NK-92 (cell line): ENCODE measurements around the gene RAB3D.
"Not testable (repeated sequence)": the region's sequence is repeated elsewhere in the genome, so short reads cannot be mapped to it uniquely, and the experiment has no call there.

ENCODE experiments used
- DNase-seq: peaks from one replicate; lab custom pipeline; 2025; ENCODE audit not compliant: unreplicated experiment; lab: John Stamatoyannopoulos, UW

The RAB3D gene

DNA sequence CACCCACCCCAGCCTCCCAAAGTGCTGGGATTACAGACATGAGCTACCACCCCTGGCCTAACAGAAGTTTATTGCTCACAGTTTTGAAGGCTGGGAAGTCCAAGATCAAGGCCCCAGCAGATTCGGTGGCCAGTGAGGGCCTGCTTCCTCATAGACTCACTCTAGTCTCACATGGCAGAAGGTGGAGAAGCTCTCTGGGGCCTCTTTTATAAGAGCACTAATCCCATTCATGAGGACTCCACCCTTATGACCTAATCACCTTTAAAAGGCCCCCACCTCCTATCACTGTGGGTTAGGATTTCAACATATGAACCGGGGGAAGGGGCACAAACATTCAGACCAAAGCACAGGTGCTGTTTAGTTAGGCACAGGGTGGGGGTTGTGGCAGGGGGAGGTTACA lies 28.1 kb upstream of the RAB3D start:
- no peak for DNase-seq

DNA sequence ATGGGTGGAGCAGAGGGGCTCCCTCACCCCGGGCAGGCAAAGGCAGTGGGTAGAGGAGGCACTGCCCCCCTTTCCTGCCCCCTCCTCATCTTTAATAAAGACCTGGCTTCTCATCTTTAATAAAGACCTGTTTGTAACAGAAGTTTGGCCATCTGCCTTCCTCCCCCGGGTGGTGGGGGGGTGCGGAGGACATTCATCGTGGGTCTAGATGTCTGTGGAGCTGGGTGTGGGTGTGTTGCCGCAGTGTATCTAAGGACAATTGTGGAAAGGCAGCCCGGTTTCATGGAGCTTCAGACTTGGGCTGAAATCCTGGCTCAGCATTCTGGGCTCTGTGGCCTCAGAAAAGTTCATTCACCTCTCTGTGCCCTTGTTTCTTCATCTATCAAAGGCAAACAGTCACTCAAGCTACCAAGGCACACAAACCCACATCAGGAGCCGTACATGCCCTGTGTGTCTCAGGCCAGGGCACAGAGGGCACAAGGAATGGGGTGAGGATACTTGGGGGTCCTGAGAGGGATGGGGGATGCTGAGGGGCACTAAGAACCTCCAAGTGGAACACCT lies 26.2 kb upstream of the RAB3D start:
- DNase-seq = no peak

DNA sequence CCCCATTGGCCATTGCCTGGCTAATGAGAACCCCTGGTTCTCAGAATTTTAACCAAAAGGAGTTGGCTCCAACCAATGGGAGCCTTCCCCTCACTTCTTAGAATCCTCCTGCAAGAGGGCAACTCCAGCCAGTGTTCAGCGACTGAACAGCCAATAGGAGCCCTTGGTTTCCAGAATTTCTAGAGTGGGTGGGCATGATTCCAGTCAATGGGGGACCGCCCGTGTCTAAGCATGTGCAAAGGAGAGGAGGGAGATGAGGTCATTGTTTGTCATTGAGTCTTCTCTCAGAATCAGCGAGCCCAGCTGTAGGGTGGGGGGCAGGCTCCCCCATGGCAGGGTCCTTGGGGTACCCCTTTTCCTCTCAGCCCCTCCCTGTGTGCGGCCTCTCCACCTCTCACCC lies 25.5 kb upstream of the RAB3D start:
- DNase-seq = no peak

DNA sequence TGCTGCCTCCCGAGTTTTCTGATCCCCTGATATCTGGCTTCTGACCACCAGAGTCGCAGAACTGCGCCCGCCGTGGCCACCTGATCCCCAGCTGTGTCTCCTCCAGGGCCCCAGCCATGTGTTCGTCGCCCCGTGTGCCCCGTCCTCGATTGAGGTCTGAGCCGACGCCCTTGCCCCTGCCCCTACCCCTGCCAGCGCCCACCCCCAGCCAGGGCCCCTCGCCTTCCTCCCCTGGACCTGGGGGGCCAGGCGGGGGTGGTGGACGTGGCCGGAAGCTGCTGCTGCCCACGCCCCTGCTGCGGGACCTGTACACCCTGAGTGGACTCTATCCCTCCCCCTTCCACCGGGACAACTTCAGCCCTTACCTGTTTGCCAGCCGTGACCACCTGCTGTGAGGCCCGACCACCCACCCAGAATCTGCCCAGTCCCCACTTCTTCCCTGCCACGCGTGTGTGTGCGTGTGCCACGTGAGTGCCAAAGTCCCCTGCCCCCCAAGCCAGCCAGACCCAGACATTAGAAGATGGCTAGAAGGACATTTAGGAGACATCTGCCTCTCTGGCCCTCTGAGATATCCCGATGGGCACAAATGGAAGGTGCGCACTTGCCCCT lies 24.9 kb upstream of the RAB3D start:
- DNase-seq = no peak

DNA sequence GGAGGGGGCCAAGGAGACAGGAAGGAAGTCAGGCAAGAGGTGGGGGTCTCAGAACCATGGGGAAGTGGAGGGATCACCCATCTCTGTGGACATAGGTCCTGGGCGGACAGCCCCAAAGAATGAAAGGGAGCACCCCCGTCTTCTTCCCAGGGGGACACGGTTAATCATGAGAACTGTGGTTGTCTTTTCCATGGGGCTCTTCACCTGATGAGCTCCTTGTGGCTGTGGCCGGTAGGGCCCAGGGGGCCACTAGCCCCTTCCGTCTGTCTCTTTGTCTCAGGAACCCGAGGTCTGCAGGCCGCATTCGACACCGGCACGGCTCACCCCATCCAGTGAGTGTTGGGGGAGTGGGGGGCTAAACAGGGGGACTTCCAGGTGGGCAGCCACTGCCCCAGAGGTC lies 24.4 kb upstream of the RAB3D start:
- no peak for DNase-seq

DNA sequence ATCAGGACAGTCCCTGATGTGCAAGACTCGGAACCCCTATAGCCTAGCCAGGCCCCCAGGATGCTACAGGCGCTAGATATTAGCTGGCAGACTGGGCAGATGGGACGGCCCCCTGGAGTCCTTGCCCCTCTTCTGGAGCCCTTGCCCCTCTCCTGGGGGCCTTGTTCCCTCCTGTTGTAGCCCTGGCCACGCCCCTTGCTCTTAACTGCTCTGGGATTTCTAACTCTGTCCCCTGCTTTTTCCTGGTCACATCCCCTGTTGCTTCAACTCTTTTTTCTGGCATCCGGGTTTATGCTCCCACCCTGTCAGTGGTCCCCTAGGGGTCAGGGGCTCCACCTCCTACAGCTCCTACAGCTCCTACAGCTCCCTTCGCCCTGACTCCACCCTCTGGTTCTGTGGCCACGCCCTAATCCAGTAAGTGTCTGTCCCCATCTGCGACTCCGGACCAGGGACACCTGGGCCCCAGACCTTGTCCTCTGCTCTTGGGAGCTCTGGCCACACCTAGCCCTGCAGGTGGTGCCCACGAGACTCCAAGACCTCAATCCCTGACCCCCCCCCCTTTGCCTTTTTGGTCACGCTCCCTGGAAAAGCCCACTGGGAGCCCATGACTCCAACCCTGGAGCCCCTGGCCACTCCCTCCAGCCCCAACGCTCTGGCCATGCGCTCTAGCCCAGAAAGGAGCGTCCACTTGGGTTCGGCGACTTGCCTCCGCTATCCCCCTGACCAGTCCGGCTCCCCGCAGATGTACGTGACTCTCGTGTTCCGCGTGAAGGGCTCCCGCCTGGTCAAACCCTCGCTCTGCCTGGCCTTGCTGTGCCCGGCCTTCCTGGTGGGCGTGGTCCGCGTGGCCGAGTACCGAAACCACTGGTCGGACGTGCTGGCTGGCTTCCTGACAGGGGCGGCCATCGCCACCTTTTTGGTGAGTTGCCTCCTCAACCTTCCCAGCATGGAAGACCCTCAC lies 22.6 kb upstream of the RAB3D start:
- no peak for DNase-seq

- no peak for DNase-seq
Measured at GRCh38 chr19:11361037-11361770, 21.7 kb upstream of the RAB3D start.

DNA sequence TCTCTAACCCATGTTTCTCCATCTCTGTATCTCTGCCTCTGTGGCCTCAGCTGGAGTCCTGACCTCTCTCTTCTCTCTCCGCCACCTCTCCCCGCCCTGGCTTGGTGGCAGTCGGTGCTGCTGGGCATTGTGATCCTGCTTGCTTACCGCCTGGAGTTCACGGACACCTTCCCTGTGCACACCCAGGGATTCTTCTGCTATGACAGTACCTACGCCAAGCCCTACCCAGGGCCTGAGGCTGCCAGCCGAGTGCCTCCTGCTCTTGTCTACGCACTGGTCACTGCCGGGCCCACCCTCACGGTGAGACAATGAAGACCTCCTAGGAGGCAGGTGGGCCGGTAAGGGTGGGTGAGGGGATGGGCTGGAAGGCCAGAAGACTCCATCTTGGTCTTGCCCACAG lies 20.0 kb upstream of the RAB3D start:
- no peak for DNase-seq

DNA sequence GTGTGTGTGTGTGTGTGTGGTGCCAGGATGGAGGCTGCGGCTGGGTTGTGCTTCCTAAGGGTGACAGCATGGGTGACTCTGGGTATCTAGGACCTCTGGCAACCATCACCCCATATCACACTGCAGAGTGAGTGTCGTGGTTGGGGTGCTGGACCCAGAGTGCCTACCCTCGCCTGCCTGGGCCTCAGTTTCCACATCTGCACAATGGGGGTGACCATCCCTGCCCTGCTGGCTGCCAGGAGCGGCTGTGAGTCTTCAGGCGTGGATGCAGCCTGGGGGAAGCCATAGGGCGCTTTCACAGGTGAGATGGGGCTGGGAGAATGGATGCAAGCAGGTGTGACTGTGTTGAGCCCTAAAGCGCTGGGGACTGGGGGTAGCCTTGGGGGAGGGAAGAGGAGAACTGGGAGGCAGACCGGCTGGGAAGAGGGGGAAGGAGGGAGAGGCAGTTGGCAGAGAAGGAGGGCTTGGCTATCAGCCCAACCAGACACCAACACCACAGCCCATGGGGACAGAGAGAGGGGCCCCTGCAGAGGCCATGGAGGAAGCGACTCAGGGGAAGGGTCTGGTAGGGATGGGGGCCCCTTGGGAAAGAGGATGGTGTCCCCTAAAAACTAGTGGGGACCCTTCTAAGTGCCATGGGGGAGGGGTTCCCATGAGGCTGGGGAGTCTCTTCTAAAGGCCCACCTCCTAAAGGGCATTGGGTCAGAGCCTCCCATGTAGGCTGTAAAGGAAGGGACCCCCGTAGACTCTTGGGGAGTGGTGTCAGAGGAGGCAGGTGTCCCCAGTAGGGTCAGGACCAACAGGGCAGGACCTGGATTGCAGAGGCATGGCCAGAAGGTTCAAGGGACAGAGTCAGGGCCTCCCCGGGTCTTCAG lies 17.5 kb upstream of the RAB3D start:
- no peak for DNase-seq

DNA sequence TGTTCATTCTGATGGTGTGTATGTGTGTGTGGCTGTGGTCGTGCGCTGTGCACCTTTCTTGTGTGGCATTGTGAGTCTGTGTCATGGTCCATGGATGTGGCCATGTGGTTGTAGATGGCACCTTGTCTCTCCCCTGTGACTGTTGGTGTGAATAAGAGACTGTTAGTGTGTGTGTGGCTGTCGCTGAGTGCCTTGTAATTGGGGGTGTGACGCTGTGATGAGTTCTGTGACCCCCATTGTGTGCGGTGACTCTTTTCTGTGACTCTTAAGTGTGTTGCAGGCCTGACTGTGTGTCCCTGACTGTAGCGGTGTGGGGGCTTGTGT lies 16.6 kb upstream of the RAB3D start:
- DNase-seq = no peak

- no peak for DNase-seq
Measured at GRCh38 chr19:11355160-11356073, 16.0 kb upstream of the RAB3D start, which contains the start of gene PLPPR2. TSS of gene PLPPR2 (plus strand) at chr19:11355432. CDS start at chr19:11357674, 2,242 bp downstream.

DNA sequence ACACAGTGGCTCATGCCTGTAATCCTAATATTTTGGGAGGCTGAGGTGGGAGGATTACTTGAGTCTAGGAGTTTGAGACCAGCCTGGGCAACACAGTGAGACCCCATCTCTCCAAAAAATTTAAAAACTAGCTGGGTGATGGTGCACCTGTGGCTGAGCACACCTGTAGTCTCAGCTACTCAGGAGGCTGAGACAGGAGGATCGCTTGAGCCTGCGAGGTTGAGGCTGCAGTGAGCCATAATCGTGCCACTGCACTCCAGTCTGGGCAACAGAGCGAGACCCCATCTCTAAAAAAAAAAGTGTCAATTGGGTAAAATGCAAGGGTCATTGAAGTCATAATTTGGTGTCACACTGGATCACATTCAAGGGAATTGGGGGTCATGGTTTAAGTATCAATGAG lies 14.6 kb upstream of the RAB3D start:
- DNase-seq = not testable (repeated sequence)

DNA sequence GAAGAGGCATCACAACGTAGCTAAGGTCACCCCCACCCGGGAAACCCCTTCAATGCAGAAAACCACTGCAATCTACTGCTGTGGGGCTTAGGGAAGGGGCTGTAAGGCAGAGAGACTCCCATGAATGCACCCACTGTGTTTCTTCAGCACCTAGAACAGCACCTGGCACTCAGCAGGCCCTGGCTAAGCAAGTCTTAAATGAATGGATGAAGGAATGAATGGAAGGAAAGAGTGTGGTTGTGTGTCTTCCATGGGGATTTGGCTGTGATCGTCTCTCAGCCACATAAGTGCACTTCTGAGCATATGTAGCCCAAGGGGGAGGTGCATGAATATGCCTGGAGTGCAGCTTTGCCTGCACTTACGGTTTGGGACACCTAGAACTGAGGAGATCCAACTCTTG lies 9.7 kb upstream of the RAB3D start:
- no peak for DNase-seq

DNA sequence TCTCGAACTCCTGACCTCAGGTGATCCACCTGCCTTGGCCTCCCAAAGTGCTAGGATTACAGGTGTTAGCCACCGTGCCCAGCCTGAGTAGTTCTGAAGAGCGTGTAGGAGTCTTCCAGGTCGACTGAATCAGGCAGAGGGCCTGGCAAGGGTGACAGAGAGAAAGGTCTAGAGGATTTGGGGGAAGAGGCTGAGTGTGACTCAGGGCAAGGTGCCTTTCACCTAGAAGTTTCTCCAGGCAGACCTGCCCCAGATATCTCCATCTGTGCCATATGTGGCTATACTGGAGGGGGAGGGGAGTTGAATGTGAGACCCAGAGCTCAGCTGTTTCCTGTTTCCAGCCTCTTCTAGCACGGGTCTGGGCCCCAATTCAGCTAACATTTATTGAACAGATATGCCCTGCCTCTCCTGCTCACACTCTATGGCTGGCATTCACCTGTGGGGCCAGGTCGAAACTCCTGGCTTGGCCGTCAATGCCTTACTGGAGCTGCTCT lies 8.1 kb upstream of the RAB3D start:
- no peak for DNase-seq

- DNase-seq = peak; percentile 97
Measured at GRCh38 chr19:11346104-11346940, 6.9 kb upstream of the RAB3D start, which contains the start of the genes CCDC159 and TMEM205. TSS of gene CCDC159 (plus strand) at chr19:11346519. CDS start at chr19:11346607, 88 bp downstream. TSS of gene TMEM205 (minus strand) at chr19:11346268. CDS start at chr19:11345619, 649 bp downstream.

DNA sequence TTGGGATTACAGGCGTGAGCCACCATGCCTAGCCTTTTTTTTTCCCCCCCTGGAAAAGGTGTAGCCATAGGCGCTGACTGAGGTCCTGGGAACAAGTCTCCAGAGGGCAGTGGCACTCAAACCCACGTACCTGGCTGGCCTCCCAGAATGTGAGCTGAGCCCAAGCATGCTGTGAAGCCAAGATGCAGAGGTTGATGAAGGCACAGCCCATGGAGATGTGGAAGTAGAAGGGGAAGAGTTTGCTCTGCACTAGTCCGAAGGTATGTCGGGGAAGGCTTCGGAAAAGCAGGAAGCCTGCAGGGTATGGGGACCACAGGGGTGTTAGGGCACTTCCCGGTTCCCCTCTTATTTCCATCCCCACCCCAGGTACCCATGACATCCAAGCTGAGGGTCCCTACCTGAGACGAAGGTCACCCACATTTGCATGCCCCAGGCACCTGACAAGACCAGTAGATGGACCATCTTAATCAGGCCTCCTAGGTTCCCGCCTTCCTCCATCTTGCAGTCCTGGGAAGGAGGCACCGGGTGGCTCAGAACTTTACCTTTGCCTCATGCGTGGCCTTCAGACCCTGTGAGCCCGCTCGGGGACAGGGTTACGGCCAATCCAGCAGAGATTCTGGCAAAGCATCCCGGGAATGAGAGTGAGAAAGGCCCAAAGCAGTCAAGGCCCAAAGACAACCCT lies 5.8 kb upstream of the RAB3D start:
- no peak for DNase-seq

DNA sequence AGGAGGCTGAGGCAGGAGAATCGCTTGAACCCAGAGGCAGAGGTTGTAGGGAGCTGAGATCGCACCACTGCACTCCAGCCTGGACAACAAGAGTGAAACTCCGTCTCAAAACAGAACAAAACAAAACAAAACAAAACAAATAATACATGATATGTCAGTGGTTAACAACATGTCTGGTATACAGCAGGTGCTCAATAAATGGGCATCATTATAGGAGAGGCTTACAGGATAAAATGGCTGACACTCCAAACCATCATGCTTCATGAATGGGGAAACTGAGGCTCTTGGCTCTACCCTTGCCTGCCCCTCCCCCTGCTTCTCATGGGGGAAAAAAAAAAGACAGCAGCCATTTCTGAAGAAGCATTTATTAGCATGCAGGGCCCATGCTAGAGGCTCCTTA lies 3.0 kb upstream of the RAB3D start:
- DNase-seq = no peak

- DNase-seq = not testable (repeated sequence)
Measured at GRCh38 chr19:11340099-11340467, 626 bp upstream of the RAB3D start.
